Measurements from ENCODE around the gene DDX39A.
A peak's percentile ranks its signal among the peaks of the same experiment; 100 is the strongest.

The DDX39A gene

DNA sequence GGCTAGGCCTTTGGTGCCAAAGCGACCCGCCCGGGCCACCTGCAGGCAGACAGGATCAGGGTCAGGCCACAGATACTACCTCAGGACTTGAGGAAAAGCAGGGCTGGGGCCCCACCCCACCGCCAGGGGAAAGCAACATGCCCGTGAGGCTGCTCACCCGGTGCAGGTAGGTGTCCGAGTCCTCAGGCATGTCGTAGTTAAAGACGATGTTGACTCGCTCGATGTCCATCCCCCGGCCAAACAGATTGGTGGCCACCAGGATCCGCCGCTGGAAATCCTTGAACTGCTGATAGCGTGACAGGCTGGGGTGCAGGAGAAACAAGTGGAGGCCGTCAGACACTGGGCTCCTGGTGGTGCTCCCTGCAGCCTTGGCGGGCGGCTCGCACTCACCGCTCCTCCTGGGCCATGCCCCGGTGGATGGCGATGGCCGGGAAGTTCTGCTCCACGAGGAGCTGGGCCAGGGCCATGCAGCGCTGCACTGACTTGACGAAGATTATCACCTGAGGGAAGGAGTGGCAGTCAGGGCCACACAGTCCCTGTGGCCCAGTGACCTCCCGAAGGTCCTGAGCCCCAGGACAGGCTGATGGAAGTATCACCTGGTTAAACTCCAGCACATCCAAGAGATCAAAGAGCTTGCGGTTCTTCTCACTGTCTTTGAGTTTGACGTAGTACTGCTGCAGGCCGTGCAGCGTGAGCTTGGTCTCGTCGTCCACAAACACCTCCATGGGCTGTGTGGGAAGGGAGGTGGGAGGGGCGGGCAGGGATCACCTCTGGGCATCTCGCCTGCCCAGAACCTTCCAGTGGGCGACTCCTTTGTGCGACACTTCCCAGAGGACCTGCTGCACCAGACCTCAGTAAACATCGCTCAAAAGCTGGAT lies 9.8 kb downstream of the DDX39A start:
- intact Hi-C loops (cut with DNase I; ENCODE audit: low total_unique reads), result loop anchor here (10.0 kb wide), 2 partner anchors 205 to 265 kb away; partner anchors contain the start of gene ADGRL1
- no peaks in the 10 kb centered on the region for H3K27me3 ChIP-seq
- H3K36me3 ChIP-seq, result peaks cover 74 to 89% (median 89%) of the 10 kb centered on the region in 3 donors
- H3K27ac ChIP-seq, result no peak overlapping the region
- no peak for DNase-seq
- H3K4me3 ChIP-seq, result no peak overlapping the region
- TF ChIP-seq, protein P1, sequence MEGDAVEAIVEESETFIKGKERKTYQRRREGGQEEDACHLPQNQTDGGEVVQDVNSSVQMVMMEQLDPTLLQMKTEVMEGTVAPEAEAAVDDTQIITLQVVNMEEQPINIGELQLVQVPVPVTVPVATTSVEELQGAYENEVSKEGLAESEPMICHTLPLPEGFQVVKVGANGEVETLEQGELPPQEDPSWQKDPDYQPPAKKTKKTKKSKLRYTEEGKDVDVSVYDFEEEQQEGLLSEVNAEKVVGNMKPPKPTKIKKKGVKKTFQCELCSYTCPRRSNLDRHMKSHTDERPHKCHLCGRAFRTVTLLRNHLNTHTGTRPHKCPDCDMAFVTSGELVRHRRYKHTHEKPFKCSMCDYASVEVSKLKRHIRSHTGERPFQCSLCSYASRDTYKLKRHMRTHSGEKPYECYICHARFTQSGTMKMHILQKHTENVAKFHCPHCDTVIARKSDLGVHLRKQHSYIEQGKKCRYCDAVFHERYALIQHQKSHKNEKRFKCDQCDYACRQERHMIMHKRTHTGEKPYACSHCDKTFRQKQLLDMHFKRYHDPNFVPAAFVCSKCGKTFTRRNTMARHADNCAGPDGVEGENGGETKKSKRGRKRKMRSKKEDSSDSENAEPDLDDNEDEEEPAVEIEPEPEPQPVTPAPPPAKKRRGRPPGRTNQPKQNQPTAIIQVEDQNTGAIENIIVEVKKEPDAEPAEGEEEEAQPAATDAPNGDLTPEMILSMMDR (IDR thresholded peaks at IDR 0.05), result no peak
- H3K9me3 ChIP-seq, result no peaks in the 10 kb centered on the region
- H3K4me1 ChIP-seq, result peaks cover 0 to 36% (median 22%) of the 10 kb centered on the region in 4 donors

DNA sequence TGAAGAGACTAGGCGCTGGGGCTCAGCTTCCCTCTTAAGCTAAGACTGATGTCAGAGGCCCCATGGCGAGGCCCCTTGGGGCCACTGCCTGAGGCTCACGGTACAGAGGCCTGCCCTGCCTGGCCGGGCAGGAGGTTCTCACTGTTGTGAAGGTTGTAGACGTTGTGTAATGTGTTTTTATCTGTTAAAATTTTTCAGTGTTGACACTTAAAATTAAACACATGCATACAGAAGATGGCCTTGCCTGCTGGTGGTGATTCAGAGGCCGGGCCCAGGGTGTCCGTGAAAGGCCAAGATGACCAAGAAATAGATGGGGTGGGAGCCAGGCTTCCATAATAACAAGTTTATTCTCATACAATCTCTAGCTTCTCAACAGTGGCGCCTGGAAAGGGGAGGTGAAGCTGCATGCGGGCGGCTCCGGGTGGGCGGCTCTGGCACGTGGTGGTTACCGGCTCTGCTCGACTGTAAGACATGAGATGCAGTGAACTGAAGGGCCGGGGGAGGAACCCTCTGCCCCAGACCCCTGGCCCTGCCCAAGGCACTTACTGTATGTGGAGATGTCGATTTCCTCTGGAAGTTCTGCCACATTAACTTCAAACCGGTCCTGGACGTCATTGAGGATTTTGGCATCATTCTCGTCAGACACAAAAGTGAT lies 10.5 kb downstream of the DDX39A start:
- no peak overlapping the region for H3K4me3 ChIP-seq
- H3K4me1 ChIP-seq, result peaks cover 0 to 28% (median 16%) of the 10 kb centered on the region in 4 donors
- H3K9me3 ChIP-seq, result no peaks in the 10 kb centered on the region
- no peak for DNase-seq
- TF ChIP-seq, protein P1 (IDR thresholded peaks at IDR 0.05), result no peak
- intact Hi-C loops (cut with DNase I; ENCODE audit: low total_unique reads), result loop anchor here (10.0 kb wide), 1 partner anchor 264 kb away; no protein-coding TSS in a partner anchor
- no peaks in the 10 kb centered on the region for H3K27me3 ChIP-seq
- peak overlapping the region in 1 of 2 donors; percentile 4 for H3K27ac ChIP-seq
- peaks cover 78 to 96% (median 93%) of the 10 kb centered on the region in 3 donors for H3K36me3 ChIP-seq

DNA sequence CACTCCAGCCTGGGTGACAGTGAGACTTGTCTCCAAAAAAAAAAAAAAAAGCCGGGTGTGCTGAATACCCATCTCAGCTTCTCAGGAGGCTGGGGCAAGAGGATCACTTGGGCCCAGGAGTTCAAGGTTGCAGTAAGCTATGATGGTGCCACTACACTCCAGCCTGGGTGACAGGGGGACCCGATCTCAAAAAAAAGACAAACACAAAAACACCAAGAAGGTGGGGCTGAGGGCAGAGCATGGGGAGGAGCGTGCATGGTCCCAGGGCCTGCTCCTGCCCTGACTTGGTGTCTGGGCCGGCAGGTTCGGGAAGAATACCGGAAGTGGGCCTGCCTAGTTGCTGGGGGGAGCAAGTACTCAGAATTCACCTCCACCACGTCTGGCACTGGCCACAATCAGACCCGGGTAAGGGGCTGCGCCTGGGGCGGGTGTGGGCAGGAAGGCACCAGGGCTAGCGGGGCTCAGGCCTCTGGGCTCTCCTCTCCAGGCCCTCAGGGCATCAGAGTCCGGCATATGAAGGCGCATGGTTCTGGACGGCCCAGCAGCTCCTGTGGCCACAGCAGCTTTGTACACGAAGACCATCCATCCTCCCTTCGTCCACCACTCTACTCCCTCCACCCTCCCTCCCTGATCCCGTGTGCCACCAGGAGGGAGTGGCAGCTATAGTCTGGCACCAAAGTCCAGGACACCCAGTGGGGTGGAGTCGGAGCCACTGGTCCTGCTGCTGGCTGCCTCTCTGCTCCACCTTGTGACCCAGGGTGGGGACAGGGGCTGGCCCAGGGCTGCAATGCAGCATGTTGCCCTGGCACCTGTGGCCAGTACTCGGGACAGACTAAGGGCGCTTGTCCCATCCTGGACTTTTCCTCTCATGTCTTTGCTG lies 11.3 kb downstream of the DDX39A start:
- no peak for DNase-seq
- Histone ChIP-seq H3K4me3 (no peak overlapping the region), H3K9me3 (no peaks in the 10 kb centered on the region), H3K27ac (peak overlapping the region; percentile 4 to 11), H3K4me1 (peaks cover 0 to 23% (median 11%) of the 10 kb centered on the region in 4 donors), H3K27me3 (no peaks in the 10 kb centered on the region), H3K36me3 (peaks cover 81 to 99% (median 94%) of the 10 kb centered on the region in 3 donors)
- TF ChIP-seq, protein P1 (IDR thresholded peaks at IDR 0.05), result no peak
- intact Hi-C loops (cut with DNase I; ENCODE audit: low total_unique reads), result loop anchor here (2.0 to 10.0 kb wide), 2 partner anchors 47 to 263 kb away; no protein-coding TSS in a partner anchor

DNA sequence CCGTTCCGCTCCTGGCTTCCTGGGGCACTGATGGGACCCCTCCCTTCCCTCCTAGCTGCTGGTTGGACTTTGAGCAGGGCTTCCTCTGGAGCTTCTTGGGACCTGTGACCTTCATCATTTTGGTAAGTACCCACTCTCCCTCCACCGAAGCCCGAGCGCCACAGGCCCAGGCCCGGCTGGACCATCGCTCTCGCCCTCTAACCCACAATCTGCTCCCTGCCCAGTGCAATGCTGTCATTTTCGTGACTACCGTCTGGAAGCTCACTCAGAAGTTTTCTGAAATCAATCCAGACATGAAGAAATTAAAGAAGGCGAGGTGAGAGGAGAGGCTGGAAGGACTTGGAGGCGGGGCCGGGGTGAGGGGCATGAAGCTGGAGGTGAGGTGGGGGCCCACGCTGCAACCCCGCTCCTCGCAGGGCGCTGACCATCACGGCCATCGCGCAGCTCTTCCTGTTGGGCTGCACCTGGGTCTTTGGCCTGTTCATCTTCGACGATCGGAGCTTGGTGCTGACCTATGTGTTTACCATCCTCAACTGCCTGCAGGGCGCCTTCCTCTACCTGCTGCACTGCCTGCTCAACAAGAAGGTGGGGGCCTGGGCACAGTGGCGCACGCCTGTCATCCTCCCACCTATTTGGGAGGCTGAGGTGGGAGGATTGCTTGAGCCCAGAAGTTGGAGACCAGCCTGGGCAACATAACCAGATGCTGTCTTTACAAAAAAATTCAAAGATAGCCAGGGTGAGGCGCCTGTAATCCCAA lies 12.3 kb downstream of the DDX39A start:
- no peak overlapping the region for H3K4me3 ChIP-seq

More for the DNA sequence above, 12.3 kb downstream of the DDX39A start:
- H3K36me3 ChIP-seq, result peaks cover 80 to 99% (median 92%) of the 10 kb centered on the region in 3 donors
- H3K4me1 ChIP-seq, result peaks cover 0 to 22% (median 5%) of the 10 kb centered on the region in 4 donors
- intact Hi-C loops (cut with DNase I; ENCODE audit: low total_unique reads), result loop anchor here (2.0 to 10.0 kb wide), 2 partner anchors 46 to 262 kb away; no protein-coding TSS in a partner anchor
- H3K9me3 ChIP-seq, result no peaks in the 10 kb centered on the region
- no peak for DNase-seq
- H3K27me3 ChIP-seq, result no peaks in the 10 kb centered on the region
- TF ChIP-seq, protein P1 (IDR thresholded peaks at IDR 0.05), result no peak
- H3K27ac ChIP-seq, result peak overlapping the region; percentile 66 to 67
